SU-DHL-6 (cell line): ENCODE measurements around the gene SLC37A3.
"Not testable (repeated sequence)": the region's sequence is repeated elsewhere in the genome, so short reads cannot be mapped to it uniquely, and the experiment has no call there.

Experiments used
- H2AFZ ChIP-seq: fragments of 200-600 bp; sonication (generic); 2 replicates; pipeline ENCODE4 v1.6.1; 2014; ENCODE audit warnings: low read depth, mild to moderate bottlenecking, moderate library complexity, mixed read lengths, antibody characterized with exemption, low read length; ENCODE audit not compliant: severe bottlenecking
- H3F3A ChIP-seq: fragments of 200-600 bp; shearing (Covaris generic); 2 replicates; pipeline ENCODE4 v1.6.0; 2016; ENCODE audit warnings: antibody characterized with exemption, mild to moderate bottlenecking; ENCODE audit not compliant: insufficient read depth
- H3K27ac ChIP-seq: fragments of 200-600 bp; sonication (generic); 2 replicates; pipeline ENCODE4 v1.5.1; 2016; ENCODE audit warnings: low read depth, mild to moderate bottlenecking, low read length, moderate library complexity, mixed read lengths
- H3K27me3 ChIP-seq: fragments of 200-600 bp; sonication (generic), shearing (Covaris generic); 2 replicates; pipeline ENCODE4 v1.6.0; 2014; ENCODE audit warnings: mild to moderate bottlenecking, low read length
- H3K36me3 ChIP-seq: fragments of 200-600 bp; sonication (generic); 2 replicates; pipeline ENCODE4 v1.6.1; 2014; ENCODE audit warnings: mild to moderate bottlenecking, low read length, mixed read lengths
- H3K4me2 ChIP-seq: fragments of 300-600, 200-600 bp; shearing (Covaris generic), sonication (generic); 2 replicates; pipeline ENCODE4 v1.6.0; 2014; ENCODE audit warnings: low read length, low read depth, mild to moderate bottlenecking; ENCODE audit not compliant: poor library complexity, severe bottlenecking
- H3K4me3 ChIP-seq: fragments of 200-600 bp; sonication (generic); 2 replicates; pipeline ENCODE4 v1.5.1; 2014; ENCODE audit warnings: antibody characterized with exemption, low read length, mild to moderate bottlenecking, mixed read lengths; ENCODE audit not compliant: insufficient read depth, poor library complexity, severe bottlenecking
- H3K79me2 ChIP-seq: fragments of 200-600 bp; sonication (generic); 2 replicates; pipeline ENCODE4 v1.6.1; 2014; ENCODE audit warnings: mild to moderate bottlenecking, low read length, moderate library complexity; ENCODE audit not compliant: insufficient read depth
- H3K9ac ChIP-seq: fragments of 200-600 bp; sonication (generic); 2 replicates; pipeline ENCODE4 v1.7.0; 2014; ENCODE audit warnings: mild to moderate bottlenecking, low read length
- H3K9me2 ChIP-seq: fragments of 200-600 bp; sonication (generic); replicated peaks from 2 replicates; pipeline ENCODE4 v1.6.1; 2014; ENCODE audit warnings: low read length; ENCODE audit not compliant: insufficient read depth
- H3K9me3 ChIP-seq: fragments of 200-600 bp; sonication (generic); 2 replicates; pipeline ENCODE4 v1.6.1; 2014; ENCODE audit warnings: low read length, mixed read lengths; ENCODE audit not compliant: insufficient read depth
- H4K20me1 ChIP-seq: fragments of 200-600 bp; sonication (generic); 2 replicates; pipeline ENCODE4 v1.6.1; 2014; ENCODE audit warnings: low read depth, mild to moderate bottlenecking, antibody characterized with exemption, low read length, moderate library complexity, mixed read lengths
- CTCF ChIP-seq: fragments of 200-600 bp; sonication (generic); IDR thresholded peaks from one replicate; pipeline ENCODE4 v1.5.1; 2017; ENCODE audit warnings: antibody characterized with exemption, mild to moderate bottlenecking, low read length, moderate library complexity; ENCODE audit not compliant: insufficient read depth, poor library complexity, severe bottlenecking
- EZH2phosphoT487 ChIP-seq: fragments of 200-600 bp; sonication (generic), shearing (Covaris generic); conservative IDR thresholded peaks from 2 replicates; pipeline ENCODE4 v1.6.1; 2018; ENCODE audit warnings: mild to moderate bottlenecking, antibody characterized with exemption, low read length, moderate library complexity, mixed read lengths

SLC37A3 gene

GRCh38 chr7:140322759-140323158 lies 75.6 kb downstream of the SLC37A3 start:
- H3K4me2 ChIP-seq: no peak overlapping the region
- no peak overlapping the region for H3K4me3 ChIP-seq
- no peak overlapping the region for H3K9ac ChIP-seq
- H4K20me1 ChIP-seq: no peaks in the 10 kb centered on the region
- no peaks in the 10 kb centered on the region for H3K9me2 ChIP-seq
- no peaks in the 10 kb centered on the region for H3F3A ChIP-seq
- H3K36me3 ChIP-seq: no peaks in the 10 kb centered on the region
- H3K27me3 ChIP-seq: no peaks in the 10 kb centered on the region
- no peak overlapping the region for H3K27ac ChIP-seq
- TF ChIP-seq CTCF: no peak
- no peak for TF ChIP-seq EZH2phosphoT487
- no peaks in the 10 kb centered on the region for H3K79me2 ChIP-seq
- no peak overlapping the region for H2AFZ ChIP-seq
- H3K9me3 ChIP-seq: no peaks in the 10 kb centered on the region

- H3K27me3 ChIP-seq, H3K9me3 ChIP-seq, H2AFZ ChIP-seq, H3K4me3 ChIP-seq, H3K36me3 ChIP-seq, H3K9ac ChIP-seq, H4K20me1 ChIP-seq, H3K27ac ChIP-seq, H3K4me2 ChIP-seq, H3K9me2 ChIP-seq, H3K79me2 ChIP-seq, H3F3A ChIP-seq: not testable (repeated sequence)
Observed at GRCh38 chr7:140320078-140320477, 78.3 kb downstream of the SLC37A3 start.

GRCh38 chr7:140317999-140318398 lies 80.3 kb downstream of the SLC37A3 start:
- Histone ChIP-seq H3K27me3 (no peaks in the 10 kb centered on the region), H3K9me3 (no peaks in the 10 kb centered on the region), H3K9ac (no peak overlapping the region), H3K27ac (no peak overlapping the region), H3K4me3 (no peak overlapping the region), H3F3A (no peaks in the 10 kb centered on the region), H4K20me1 (no peaks in the 10 kb centered on the region), H2AFZ (no peak overlapping the region), H3K79me2 (no peaks in the 10 kb centered on the region), H3K4me2 (no peak overlapping the region), H3K36me3 (no peaks in the 10 kb centered on the region), H3K9me2 (no peaks in the 10 kb centered on the region)
- TF ChIP-seq EZH2phosphoT487 (no peak), CTCF (no peak)

GRCh38 chr7:140317597-140317996 lies 80.7 kb downstream of the SLC37A3 start:
- TF ChIP-seq CTCF (no peak), EZH2phosphoT487 (no peak)
- no peaks in the 10 kb centered on the region for H3K79me2 ChIP-seq
- no peaks in the 10 kb centered on the region for H3K9me3 ChIP-seq
- no peak overlapping the region for H3K27ac ChIP-seq
- H3K36me3 ChIP-seq: no peaks in the 10 kb centered on the region
- H3K27me3 ChIP-seq: no peaks in the 10 kb centered on the region
- H2AFZ ChIP-seq: no peak overlapping the region
- H3K9ac ChIP-seq: no peak overlapping the region
- H3K4me2 ChIP-seq: no peak overlapping the region
- no peaks in the 10 kb centered on the region for H3F3A ChIP-seq
- no peaks in the 10 kb centered on the region for H3K9me2 ChIP-seq
- H3K4me3 ChIP-seq: no peak overlapping the region
- no peaks in the 10 kb centered on the region for H4K20me1 ChIP-seq
